HG03097 (cell line): Measurements from ENCODE around the gene NABP2.
A peak's percentile ranks its signal among the peaks of the same experiment; 100 is the strongest.
"Not testable (repeated sequence)": the region's sequence is repeated elsewhere in the genome, so short reads cannot be mapped to it uniquely, and the experiment has no call there.

Experiments
- ATAC-seq: cut with Tn5 transposase; IDR thresholded peaks from one replicate; pipeline ENCODE4 v1.9.1; 2021; ENCODE audit not compliant: unreplicated experiment, low FRiP score

The NABP2 gene

DNA sequence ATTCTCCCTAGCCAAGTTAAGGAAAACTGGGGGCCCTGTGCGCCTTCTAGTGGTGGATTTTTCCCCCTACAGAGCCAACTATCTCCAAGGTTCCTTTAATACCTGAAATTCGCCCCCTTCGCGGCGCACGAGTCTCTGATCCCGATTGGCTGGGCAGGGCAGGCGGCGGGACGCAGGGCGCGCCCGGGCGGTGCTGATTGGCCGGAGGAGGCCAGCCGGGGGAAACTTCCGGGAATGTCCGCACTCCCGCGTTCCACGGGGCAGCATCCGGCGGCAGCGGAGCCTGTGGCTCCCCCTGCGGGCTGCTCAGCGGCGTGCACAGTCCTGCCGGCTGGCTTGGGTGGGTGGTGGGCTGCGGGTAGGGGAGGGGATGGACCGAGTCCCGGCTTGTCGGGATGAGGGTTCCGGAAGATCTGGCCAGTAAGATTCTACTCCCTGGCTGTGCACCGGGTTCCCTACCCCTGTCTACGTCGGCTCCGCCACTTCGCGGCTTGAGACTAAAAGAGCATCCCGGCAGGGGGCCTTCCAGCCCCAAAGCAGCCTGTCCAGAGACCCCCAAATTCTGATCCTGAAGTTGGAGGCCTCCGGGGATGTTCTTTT, at the start of gene NABP2:
NABP2 (plus strand) TSS at position 241 of the 600 bp plus-strand sequence. CDS start 515 bp downstream, outside the sequence.
- ATAC-seq, result peak; percentile 64

DNA sequence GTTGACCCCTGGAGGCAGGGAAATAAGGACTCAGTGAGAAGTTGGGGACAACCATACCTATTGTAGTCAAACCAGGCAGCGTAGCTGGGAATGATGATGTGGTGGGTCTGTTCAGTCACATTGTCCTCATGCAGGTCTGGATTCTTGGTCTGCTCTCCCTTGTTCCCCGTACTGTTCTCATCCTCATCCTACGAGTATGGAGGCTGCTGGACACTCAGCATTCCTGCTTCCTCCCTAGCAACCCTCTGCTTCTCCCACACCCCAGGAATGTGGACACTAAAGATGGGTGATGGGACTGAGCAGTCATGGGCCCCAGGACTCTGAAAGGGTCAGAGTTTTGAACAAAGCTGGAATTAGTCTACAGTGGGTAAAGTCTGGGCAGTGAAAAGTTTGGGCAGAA, 45.8 kb upstream of the NABP2 start:
- ATAC-seq, result no peak

DNA sequence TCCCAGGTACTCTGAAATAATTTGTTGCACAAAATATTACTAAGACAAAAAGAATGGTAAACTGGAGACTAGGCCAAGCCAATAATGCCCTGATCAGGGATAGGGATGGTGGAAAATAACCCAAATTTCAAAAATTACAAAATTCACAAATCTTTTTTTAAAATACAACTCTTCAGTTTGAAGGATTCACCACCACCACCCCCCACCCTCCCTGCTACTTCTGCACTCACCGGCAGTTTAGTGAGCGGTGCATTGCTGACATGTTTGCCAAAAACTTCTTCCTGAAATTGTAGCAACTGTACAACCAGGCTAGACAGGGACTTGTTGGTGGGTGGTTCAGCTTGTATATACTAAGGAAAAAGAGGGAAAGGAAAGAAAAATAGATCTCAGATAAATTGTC, 37.2 kb upstream of the NABP2 start:
- no peak for ATAC-seq

DNA sequence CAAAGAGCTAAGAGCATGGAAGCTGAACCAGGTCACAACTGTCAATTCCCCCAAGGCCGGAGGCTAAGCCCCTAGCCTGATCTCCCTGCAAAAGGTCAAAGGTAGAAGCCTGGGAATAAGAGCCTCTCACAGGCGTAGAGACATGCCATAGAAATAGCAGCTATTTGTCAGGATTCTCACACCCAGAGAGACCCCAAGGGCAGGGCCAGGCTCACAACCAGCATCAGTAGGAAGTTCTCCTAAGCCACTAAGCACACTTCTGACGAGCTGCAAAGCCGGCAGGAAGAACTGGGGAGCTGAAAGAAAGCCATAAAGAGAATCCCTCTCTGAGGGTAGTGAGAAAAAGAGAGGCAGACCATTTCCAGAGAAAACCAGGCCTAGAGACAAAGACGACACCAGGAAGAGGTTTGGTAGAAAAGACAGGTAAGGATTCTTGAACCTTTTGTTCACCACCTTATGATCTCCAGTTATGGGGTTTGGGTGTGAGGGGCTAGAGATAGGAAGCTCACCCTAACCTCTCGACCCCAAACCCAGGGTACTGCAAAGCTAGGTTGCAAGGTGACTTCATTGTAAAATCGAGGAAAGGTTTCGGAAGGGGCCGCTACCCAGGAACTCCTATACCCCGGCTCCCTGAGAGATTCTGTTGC, 35.9 kb upstream of the NABP2 start:
- no peak for ATAC-seq

DNA sequence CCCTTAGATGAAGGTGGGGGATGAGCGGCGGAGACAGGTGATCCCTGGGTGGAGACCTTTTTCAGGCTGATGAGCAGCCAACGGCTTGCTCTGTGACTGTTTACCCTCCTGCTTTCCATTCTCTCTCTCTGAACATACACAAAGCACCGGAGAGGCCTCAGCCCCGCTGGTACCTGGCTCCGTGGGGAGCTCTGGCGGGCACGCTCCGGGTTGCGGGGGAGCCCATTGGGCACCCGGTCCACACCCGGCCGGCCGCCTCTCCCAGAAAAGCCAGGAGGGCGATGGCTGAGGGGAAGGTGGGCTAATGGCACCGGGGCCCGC, 35.4 kb upstream of the NABP2 start:
- no peak for ATAC-seq

DNA sequence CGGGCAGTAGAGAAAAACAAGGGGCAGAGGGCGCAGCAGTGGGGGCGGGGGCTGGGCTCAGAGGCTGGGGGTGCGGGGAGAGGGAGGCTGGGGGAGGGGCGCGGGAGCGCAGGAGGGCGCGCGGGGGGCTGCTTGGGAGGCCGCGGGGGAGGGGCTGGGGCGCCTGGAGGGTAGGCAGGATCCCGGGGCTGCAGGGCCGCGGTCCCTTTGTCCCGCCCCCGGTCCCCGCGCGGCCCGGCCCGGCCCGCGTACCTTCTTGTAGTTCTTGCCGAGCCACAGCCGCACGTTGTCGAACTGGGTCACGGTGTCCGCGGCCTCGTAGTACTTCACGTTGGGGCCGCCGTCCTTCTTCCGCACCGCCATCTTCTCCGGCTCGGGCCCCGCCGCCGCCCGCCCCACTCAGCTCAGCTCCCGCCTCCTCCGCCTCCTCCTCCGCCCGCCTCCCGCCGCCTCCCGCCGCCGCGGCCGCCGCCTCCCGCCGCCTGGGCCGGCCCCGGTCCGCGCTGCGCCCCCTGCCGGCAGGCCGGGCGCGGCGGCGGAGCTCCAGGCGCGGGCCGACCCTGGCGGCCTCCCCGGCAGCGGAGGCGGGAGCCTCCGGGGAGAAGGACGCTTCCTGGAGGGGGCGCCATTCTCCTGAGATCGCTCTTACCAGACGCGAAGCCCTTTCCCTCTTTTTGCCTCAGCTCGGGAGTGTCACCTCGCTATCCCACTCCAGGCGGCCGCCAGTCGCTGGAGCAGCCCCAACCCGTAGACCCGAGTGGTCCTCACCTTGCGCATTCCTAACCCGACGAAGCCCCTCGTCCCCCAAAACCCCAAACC, 34.8 kb upstream of the NABP2 start, which contains the start of gene SMARCC2:
SMARCC2 (minus strand) TSS at position 385 of the 819 bp plus-strand sequence; CDS start at position 363, 22 bp downstream.
- peak; percentile 56 for ATAC-seq

DNA sequence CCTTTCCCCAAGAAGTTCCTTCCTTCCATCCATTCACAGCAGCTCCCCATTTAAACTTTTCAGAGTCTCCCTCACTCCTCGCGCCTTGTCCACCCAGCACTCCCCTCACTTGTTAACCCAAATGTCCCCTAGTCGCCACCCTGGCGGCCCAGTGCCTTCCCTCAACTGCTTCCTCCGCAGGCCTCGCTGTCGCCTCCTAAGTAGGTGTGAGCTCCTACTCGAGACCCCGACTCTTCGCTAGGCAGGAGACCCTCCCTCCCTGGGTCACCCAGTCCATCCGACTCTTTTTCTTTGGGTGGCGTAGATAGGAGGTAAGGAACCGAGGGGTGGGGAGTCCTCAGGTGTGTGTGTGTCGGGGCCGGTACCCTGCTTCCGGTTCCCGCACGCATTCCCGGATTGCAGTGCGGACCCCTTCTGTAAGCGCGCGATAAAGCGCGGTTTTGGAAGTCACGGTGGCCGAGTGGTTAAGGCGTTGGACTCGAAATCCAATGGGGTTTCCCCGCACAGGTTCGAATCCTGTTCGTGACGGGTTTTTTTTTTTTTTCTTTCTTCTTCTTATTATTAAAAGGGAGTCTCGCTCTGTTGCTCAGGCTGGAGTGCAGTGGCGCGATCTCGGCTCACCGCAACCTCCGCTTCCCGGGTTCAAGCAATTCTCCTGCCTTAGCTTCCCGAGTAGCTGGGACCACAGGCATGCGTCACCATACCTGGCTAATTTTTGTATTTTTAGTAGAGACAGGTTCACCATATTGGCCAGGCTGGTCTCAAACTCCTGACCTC, 34.0 kb upstream of the NABP2 start:
- peak; percentile 42 for ATAC-seq

DNA sequence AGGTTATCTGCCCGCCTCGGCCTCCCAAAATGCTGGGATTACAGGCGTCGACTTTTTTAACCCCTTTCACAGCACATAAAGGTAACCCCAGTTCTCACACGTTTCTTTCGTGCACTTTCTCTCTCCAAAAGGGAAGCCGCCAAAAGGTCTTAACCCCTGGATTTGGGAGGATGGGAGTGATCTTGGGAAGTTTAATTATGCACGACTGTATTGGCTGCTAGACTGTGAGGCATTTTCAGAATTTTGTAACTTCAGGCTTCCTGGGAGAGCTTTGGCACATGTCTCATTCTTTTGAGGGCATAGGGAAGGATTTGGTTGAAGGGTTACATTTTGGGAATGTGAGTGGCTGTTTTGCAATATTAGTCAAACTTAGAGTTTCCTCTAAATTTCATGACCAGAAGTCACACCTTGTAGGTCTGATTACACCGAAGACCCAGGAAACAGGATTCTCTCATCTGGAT, 33.4 kb upstream of the NABP2 start:
- ATAC-seq, result no peak

DNA sequence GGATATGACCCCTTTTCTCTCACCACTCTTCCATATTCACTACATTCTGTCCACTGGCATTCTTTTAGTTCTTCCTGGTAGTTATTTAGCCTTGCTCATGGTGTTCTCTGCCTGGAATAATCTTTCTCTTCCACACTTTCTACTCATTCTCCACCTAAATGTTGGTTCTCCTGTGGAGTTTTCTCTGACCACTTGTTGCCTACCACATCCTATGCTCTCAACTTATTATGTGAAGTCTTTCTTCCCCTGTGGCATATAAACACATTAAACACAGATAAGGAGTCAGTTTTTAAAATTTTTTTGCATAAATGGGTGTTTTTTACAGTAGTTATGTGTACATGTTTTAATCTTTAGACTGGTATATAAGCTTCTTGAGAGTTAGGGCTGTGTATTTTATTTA, 31.6 kb upstream of the NABP2 start:
- no peak for ATAC-seq

DNA sequence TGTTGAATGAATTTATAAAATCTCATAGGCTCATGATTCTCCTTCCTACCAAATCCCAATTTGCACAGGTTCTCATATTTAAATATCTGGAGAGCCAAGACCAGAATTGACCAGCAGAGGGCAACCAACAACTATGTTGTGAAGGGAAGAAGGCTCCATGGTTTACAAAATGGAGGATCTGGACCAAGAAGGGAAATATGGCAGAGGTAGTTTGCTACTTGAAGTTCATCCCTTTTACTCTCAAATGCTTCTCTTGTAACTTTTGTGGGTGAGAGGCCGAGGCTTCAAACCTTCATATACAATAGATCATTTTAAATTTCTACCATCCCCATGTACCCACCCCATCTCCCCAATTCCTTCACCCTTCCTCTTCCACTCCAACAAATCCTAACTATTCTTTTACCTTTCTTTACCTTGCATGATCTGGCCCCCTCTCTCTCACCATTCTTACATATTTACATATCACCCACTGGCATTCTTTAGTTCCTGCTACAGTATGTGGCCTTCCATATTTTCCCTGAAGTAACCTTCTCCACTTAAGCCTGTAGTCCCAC, 31.0 kb upstream of the NABP2 start:
- no peak for ATAC-seq

DNA sequence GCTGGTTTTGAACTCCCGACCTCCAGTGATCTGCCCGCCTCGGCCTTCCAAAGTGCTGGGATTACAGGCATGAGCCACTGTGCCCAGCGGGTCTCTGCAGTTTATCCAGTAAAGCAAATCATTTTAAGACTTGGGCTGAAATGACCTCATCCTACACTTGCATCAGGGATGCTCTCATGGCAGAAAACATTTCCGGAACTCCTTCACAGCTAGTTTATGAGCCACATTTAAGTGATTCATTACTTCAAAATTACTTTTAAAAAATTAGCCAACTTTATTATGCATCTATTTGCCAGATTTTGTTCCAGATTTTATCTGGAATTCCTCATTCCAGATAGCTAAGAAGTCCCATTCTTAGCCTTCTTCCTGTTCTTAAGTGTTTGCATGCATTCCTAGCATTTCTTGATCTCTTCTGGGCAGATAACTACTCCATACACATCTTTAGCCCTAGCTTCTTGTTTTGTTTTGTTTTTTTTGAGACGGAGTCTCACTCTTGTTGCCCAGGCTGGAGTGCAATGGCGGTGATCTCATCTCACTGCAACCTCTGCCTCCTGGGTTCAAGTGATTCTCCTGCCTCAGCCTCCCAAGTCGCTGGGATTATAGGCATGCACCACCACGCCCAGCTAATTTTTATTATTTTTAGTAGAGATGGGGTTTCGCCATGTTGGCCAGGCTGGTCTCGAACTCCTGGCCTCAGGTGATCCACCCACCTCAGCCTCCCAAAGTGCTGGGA, 27.2 kb upstream of the NABP2 start:
- not testable (repeated sequence) for ATAC-seq

DNA sequence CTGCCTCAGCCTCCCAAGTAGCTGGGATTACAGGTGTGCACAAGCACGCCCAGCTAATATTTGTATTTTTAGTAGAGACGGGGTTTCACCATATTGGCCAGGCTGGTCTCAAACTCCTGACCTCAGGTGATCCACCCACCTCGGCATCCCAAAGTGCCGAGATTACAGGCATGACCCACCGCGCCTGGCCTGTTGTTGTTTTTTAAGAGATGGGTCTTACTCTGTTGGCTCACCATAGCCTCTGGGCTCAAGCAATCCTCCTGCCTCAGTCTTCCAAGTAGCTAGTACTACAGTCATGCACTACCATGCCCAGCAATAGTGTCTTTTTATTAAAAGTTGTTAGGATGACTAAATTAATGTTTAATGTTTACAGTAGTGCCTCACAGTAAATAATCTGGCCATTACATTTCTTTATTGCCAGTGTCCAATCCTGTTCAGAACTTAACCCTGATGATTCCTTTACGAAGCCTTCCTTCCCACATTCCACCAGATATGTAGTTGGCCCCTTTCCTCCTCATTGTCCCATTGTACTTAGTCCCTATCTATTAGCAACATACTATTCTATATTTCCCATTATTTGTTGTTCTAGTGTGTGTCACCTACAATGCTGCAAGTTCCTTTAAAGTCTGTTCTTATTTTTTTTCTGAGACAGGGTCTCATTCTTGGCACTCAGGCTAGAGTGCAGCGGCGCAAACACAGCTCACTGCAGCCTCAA, 26.1 kb upstream of the NABP2 start:
- no peak for ATAC-seq

DNA sequence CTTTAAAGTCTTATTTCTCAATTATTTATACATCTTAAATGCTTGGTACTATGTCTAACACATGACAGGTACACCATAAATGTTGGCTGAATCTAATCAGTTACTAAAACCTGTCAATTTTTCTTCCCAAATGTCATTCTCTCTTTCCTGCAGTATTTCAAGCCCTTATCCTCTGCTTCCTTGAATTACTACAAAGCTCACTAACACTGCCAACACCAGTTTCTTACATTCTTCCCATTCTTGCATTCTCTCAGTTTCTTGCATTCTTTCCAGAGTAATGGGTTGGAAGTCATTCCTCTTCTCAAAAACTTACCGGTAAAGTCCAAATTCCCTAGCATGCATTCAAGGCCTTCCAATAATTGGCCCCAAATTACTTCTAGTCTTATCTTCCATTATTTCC, 25.3 kb upstream of the NABP2 start:
- no peak for ATAC-seq

DNA sequence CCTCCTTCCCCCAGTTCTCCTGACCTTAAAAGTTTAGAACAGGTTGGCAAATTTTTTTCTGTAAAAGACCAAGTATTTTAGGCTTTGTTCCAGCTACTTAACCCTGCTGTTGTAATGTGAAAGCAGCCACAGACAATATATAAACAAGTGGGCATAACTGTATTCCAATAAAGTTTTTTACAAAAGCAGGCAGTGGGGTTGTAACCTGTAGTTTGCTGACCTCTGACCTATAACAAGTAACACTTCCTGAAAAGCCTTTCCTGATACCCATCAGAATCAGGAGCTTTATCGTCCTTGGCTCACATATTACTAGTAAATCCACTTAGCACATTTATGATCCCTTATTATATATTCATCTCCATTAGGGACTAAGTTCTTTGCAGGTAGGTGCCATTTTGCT, 21.8 kb upstream of the NABP2 start:
- no peak for ATAC-seq

DNA sequence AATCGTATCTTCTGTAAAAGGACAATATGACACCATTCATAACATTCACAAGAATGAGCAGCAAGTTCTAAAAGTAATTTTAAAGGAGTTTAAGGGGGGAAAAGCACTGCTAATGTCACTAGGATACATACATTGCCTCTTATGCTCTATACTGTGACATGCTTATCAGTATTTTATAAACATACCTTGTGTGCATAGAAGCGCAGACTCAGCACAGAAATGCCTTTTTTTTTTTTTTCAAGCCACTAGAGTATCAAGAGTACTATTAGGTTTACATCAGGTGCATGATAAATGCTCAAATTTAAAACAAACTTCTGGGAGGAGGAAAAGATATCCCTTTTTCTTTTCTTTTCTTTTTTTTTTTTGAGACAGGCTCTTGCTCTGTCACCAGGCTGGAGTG, 21.3 kb upstream of the NABP2 start:
- ATAC-seq, result no peak

DNA sequence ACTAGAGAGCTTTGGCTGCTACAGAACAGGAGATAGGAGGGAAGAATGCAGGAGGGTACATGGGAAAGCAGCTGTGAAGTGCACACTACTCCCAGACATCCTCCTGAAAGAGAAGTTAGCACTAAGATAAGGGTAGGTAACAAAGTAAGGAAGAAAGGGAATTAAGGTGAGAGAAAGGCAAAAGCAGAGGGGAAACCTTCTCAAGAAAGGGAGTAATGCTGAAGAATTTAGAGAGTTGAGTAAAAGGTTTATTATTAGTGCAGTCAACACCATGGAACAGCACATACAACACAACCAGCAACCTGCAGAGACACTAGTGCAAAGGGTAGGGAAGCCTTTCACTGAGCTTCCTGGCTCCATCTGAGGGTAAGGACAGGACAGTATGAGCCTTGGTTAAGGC, 19.9 kb upstream of the NABP2 start:
- no peak for ATAC-seq

DNA sequence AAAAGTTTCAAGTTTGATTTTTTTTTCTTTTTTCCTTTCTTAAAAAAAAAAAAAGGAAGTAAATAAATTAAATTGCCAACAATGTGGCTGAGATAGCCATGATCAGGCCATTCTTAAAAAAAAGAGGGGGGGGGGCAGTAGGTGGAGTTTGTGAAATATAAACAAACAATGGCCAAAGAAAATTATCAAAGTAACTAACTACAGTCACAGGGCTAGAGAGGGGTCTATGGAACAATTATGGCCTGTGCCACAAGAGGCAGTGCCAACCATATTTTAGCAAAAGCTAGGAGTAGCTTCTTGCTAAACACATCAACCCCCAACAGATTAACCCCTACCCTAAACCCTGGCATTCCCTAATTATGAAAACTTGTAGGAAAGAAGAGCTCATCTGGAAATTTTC, 18.7 kb upstream of the NABP2 start:
- ATAC-seq, result no peak

DNA sequence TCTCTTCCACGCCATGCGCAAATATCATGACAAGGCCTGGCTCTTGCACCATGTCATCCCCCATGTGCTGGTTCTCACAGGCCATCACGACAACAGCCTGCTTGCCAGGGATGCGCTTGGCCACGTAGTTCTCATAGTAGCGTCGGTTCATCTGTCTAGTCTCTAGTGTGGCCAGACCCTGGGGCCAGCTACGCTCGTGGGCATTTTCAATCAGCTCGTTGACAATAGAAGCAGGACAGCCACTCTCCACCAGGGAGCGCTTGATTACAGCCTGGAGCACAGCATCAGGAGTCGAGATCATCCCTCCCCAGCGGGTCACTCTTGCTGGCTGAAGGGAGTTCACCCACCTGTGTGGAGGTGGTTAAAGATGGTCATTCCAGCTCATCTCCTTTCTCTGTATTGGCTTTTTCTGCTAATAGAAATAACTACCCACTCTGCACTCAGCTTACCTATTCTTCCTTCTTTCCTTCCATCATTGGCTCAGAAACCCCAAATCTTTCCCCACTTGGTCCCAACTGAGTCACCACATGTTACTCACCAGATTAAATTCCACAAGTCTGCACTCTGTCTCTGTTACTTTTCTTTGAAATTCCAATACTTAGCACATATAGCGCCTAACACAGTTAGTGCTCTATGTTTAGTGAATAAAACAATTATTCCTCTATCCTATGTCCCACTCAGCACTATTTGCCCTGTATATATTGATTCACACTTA, 17.5 kb upstream of the NABP2 start:
- ATAC-seq, result no peak

DNA sequence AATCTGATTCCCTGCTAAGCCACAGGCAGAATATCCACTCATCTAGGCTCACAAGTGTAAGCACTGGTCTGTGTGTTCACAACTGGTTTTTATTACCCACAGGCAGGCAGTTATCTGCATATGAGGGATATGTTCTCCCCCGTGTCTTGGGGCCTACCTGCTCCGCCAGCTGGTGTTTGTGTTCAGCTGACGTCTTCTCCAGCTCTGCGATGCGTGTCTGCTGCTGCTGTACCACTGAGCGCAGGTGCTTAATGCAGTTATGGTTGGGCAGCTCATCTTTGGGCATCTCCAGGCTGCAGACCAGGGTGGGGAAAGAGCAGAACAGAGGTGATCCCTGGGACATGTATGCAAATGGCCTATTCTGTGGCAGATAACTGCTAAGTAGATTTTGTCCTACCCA, 16.1 kb upstream of the NABP2 start:
- no peak for ATAC-seq
